ENCODE data around the gene GLB1L2.

GLB1L2 gene

GRCh38 chr11:134322553-134322952 is 9.2 kb upstream of the GLB1L2 start:
- no peak for TF ChIP-seq CTCF (IDR thresholded peaks at IDR 0.05; ENCODE audit: insufficient read depth, low read depth, low read length, missing control alignments)
- no peak for DNase-seq (ENCODE audit: low read depth)
- H3K4me3 ChIP-seq (ENCODE audit: low read depth, low read length): no peak overlapping the region

- no peak for TF ChIP-seq CTCF (IDR thresholded peaks at IDR 0.05; ENCODE audit: insufficient read depth, low read depth, low read length, missing control alignments)
- no peak for DNase-seq (ENCODE audit: low read depth)
- H3K4me3 ChIP-seq (ENCODE audit: low read depth, low read length): no peak overlapping the region
Observed at GRCh38 chr11:134328433-134328832, 3.4 kb upstream of the GLB1L2 start.

- H3K4me3 ChIP-seq (ENCODE audit: low read depth, low read length): no peak overlapping the region
- DNase-seq (ENCODE audit: low read depth): no peak
- no peak for TF ChIP-seq CTCF (IDR thresholded peaks at IDR 0.05; ENCODE audit: insufficient read depth, low read depth, low read length, missing control alignments)
Observed at GRCh38 chr11:134330611-134331353, 1.0 kb upstream of the GLB1L2 start.

GRCh38 chr11:134332189-134332631 is 422 bp downstream of the GLB1L2 start:
- no peak for TF ChIP-seq CTCF (IDR thresholded peaks at IDR 0.05; ENCODE audit: insufficient read depth, low read depth, low read length, missing control alignments)
- H3K4me3 ChIP-seq (ENCODE audit: low read depth, low read length): no peak overlapping the region
- no peak for DNase-seq (ENCODE audit: low read depth)

- no peak for DNase-seq (ENCODE audit: low read depth)
- TF ChIP-seq CTCF (IDR thresholded peaks at IDR 0.05; ENCODE audit: insufficient read depth, low read depth, low read length, missing control alignments): no peak
- H3K4me3 ChIP-seq (ENCODE audit: low read depth, low read length): no peak overlapping the region
Observed at GRCh38 chr11:134332782-134333181, 994 bp downstream of the GLB1L2 start.

GRCh38 chr11:134333312-134333711 is 1.5 kb downstream of the GLB1L2 start:
- no peak for TF ChIP-seq CTCF (IDR thresholded peaks at IDR 0.05; ENCODE audit: insufficient read depth, low read depth, low read length, missing control alignments)
- H3K4me3 ChIP-seq (ENCODE audit: low read depth, low read length): no peak overlapping the region
- no peak for DNase-seq (ENCODE audit: low read depth)

GRCh38 chr11:134333946-134334345 is 2.2 kb downstream of the GLB1L2 start:
- DNase-seq (ENCODE audit: low read depth): no peak
- H3K4me3 ChIP-seq (ENCODE audit: low read depth, low read length): no peak overlapping the region
- TF ChIP-seq CTCF (IDR thresholded peaks at IDR 0.05; ENCODE audit: insufficient read depth, low read depth, low read length, missing control alignments): no peak

All from GM12865 (cell line).